ENCODE measurements around the gene SCT.

DNA sequence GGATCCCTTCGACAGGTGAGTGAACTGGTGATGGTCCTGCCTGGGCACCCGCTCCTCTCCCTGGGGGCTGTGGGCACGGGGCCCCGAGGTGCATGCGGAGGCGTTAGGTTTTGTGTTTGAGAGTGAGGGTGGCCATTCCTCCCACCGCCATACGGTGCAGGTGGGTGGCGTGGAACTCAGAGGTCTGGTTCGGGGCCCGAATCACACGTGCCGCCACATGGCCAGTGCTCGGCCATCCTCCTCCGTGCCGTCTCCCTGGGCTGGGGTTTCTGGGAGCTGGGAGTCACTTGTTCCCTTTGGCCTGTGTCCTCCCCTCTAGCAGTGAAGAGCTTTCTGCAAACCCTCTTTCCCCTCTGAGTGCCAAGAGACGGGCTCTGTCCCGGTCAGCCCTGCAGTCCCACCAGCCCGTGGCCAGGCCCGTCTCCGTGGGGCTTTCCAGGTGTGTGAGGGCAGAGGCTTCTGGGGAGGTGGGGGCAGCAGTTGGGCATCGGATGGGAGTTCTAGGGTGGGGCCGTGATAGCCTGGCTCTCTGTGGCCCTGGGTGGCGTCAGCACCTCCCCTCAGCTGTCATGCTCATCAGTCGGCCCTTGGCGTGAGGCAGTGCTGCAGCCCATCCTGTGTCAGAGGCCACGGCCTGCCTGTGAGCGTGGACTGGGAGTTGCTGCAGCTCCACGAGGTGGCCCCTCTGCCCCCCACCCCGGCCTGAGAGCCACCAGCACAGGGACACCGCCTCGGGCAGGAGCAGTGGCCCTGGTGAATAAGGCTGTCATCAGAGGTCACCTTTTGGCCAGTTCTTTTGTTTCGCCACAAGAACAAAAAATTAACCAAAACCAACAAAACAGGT is 21.5 kb downstream of the SCT start:
- TF ChIP-seq, protein P1, sequence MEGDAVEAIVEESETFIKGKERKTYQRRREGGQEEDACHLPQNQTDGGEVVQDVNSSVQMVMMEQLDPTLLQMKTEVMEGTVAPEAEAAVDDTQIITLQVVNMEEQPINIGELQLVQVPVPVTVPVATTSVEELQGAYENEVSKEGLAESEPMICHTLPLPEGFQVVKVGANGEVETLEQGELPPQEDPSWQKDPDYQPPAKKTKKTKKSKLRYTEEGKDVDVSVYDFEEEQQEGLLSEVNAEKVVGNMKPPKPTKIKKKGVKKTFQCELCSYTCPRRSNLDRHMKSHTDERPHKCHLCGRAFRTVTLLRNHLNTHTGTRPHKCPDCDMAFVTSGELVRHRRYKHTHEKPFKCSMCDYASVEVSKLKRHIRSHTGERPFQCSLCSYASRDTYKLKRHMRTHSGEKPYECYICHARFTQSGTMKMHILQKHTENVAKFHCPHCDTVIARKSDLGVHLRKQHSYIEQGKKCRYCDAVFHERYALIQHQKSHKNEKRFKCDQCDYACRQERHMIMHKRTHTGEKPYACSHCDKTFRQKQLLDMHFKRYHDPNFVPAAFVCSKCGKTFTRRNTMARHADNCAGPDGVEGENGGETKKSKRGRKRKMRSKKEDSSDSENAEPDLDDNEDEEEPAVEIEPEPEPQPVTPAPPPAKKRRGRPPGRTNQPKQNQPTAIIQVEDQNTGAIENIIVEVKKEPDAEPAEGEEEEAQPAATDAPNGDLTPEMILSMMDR (conservative IDR thresholded peaks at IDR 0.05): no peak
- TF ChIP-seq ZFX (IDR thresholded peaks at IDR 0.05): no peak
